Body of pancreas (tissue), 4 donors: Measurements from ENCODE around the gene SCGB2B2.
"Not testable (repeated sequence)": the region's sequence is repeated elsewhere in the genome, so short reads cannot be mapped to it uniquely, and the experiment has no call there.

ENCODE experiments used
- CTCF ChIP-seq, 7 experiments: fragments of 450-650 bp in 4 of 7; fragments of 200-600 bp in 3 of 7; sonication (generic) in 3 of 7; IDR thresholded peaks; one replicate each; pipeline ENCODE4 v1.5.1; 2016 to 2019; ENCODE audit warnings: antibody characterized with exemption in 7 of 7
- POLR2A ChIP-seq, 3 donors: fragments of 450-650 bp; IDR thresholded peaks; one replicate each; pipeline ENCODE4 v1.6.1; 2016; ENCODE audit warnings: antibody characterized with exemption in 3 of 3, mild to moderate bottlenecking in 2 of 3

- not testable (repeated sequence) for TF ChIP-seq CTCF, POLR2A (IDR thresholded peaks at IDR 0.05)
These were observed 8.3 kb downstream of the SCGB2B2 start for GRCh38 chr19:34668690-34669089.
